Activated CD4-positive, alpha-beta T cell treated with anti-CD3 and anti-CD28 coated beads, Interleukin-2, Interleukin-6, amounts not matched to agents 100 ng/mL and 50 ng/mL, durations not matched to agents 16 hours and 8 hours (primary cell): ENCODE results near the gene YES1.

Experiments
- DNase-seq: peaks from one replicate; pipeline ENCODE4 v3.0.0-alpha.2; 2020

The YES1 gene

GRCh38 chr18:811892-812375 lies at the start of gene YES1:
YES1 (minus strand) TSS chr18:812242; CDS start chr18:756827, 55,415 bp downstream.
- peak; percentile 23 for DNase-seq

DNA sequence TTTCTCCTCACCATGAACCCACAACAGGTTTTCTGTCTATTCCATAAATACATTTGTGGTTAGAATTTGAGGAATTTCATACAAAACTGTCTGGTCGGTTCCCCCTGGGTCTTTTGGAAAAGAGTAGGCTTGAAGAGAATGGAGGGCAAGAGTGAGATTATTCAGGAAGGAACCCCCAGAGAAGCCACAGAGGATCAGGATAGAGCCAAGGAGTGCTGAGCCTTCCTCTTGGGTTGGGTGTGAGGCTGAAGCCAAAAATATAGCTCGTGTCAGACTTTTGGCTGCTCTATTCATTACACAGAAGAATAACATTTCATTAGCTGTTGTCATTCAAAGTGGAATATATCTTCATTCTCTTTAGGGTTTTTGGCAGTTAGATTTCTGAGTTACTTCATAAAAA lies 45.9 kb upstream of the YES1 start:
- no peak for DNase-seq

DNA sequence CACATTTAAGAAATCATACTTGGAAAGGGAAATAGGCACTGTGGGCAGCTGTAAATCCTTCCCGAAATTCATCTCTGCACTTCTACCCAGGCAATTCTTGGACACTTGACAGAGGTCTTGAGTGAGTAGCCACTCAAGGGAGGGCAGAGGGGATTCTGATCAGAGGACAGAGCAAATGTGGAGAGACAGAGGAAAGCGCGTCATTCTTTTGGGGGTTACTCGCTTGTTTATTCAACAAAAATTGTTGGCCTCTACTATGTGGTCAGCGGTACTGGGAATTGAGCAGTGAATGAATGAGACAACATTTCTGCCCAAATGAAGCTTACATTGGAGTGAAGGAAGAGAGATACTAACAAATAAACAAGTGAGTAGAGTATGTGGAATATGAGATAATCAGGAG lies 41.4 kb upstream of the YES1 start:
- DNase-seq: no peak

GRCh38 chr18:850960-851359 lies 38.9 kb upstream of the YES1 start:
- DNase-seq: no peak

GRCh38 chr18:849021-849420 lies 37.0 kb upstream of the YES1 start:
- DNase-seq: no peak

- no peak for DNase-seq
Observed at GRCh38 chr18:848062-848861, 36.2 kb upstream of the YES1 start.

DNA sequence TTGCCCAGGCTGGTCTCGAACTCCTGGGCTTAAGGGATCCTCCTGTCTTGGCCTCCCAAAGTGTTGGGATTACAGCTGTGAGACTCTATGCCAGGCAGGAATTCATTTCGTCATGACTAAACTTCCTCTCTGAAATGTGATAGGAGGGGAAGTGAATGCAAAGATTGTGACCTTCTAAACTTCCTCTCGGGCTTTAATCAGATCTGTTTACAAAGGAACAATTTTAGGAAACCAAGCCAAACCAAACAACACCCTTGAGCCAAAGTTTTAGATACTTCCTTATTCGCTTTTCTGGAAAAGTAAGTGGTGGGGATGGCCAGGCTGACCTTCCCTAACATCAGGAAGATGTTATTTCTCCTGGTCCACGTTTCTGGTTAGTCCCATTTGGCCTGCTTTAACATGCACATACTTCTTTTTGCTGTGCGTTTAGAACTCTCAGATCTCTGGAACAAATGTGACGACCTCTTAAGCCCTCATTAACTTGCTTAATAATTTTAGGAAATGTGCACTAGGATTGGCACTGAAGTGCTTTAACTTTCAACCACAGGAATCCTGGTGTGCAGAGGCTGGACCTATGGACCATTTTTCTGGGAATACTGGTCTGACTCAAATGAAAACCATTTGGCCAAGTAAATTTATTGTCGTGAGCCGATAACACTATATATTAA lies 33.2 kb upstream of the YES1 start:
- no peak for DNase-seq

DNA sequence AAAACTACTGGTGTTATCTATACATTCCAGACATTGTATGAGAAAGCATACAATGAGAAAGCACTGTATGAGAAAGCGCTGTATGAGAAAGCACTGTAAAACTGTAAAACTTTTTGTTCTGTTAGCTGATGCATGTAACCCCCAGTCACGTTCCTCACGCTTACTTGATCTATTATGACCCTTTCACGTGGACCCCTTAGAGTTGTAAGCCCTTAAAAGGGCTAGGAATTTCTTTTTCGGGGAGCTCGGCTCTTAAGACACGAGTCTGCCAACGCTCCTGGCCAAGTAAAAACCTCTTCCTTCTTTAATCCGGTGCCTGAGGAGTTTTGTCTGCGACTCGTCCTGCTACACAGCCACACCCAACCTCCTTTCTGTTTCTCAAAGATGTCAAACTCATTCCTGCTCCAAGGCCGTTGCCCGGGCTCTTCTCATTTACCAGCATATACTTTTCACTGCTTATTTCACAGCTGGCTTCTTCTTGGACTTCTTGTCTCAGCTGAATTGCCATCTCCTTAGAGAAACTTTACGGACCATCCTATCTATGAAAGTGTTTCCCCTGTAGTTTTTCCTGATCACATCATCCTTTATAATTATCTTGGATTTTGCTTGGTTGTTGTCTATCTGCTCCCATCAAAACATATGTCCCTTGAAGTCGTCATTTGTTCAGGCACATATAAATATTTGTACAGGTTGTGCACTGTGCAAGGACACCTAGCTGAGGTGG lies 29.8 kb upstream of the YES1 start:
- no peak for DNase-seq

DNA sequence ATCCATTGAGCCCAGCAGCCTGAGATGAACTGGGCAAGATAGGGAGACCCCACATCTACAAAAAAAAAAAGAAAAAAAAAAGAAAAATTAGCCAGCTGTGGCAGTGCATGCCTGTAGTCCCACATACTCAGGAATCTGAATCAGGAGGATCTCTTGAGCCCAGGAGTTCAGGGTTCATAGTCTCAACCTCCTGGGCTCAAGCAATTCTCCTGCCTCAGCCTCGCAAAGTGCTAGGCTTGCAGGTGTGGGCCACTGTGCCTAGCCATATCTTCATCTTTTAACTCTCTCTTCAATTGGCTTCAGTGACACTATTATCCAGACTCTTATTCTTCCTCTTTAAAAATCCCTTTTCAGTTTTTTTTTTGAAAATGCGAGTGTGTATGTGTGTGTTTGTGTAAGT lies 28.5 kb upstream of the YES1 start:
- no peak for DNase-seq

GRCh38 chr18:840023-840408 lies 28.0 kb upstream of the YES1 start:
- no peak for DNase-seq

GRCh38 chr18:839224-840022 lies 27.4 kb upstream of the YES1 start:
- DNase-seq: peak; percentile 91

GRCh38 chr18:837922-838321 lies 25.9 kb upstream of the YES1 start:
- DNase-seq: no peak

- DNase-seq: no peak
Observed at GRCh38 chr18:834082-834720, 22.2 kb upstream of the YES1 start.

DNA sequence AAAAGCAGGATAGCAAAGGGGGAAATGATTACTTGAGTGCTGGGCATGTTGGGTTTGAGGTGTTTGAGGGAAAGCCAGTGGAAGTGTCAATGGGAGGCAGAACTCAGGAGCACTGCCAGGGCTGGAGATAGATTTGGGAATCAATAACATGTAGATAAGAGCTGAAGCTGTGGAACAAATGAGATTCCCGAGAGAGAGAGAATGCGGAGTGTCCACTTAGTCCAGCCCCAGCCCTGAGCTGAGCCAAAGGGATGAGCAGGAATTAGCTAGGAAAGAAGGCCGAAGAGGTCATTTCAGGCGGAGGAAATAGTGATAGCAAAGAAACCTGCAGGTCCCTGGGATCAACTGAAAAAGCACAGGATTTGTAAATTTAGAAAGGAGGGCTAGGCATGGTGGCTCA lies 21.2 kb upstream of the YES1 start:
- DNase-seq: no peak

GRCh38 chr18:832085-832681 lies 20.1 kb upstream of the YES1 start:
- peak; percentile 40 for DNase-seq

- peak; percentile 53 for DNase-seq
Observed at GRCh38 chr18:830315-830901, 18.4 kb upstream of the YES1 start.

- no peak for DNase-seq
Observed at GRCh38 chr18:829432-829831, 17.4 kb upstream of the YES1 start.

- no peak for DNase-seq
Observed at GRCh38 chr18:827093-827677, 15.1 kb upstream of the YES1 start.

- DNase-seq: no peak
Observed at GRCh38 chr18:825891-826585, 14.0 kb upstream of the YES1 start.

- DNase-seq: no peak
Observed at GRCh38 chr18:824179-824578, 12.1 kb upstream of the YES1 start.
